Stomach (tissue), 4 donors: Measurements from ENCODE around the gene IQSEC3.

Experiments
- EP300 ChIP-seq: sonication (generic); formaldehyde crosslinking; IDR thresholded peaks from one replicate; pipeline ENCODE4 v1.6.1; 2017; ENCODE audit warnings: antibody characterized with exemption
- TF ChIP-seq, protein P1 (sequence below), 7 experiments: fragments of 450-650 bp in 4 of 7; fragments of 200-600 bp in 3 of 7; sonication (generic) in 3 of 7; IDR thresholded peaks; one replicate each; pipeline ENCODE4 v1.5.1; 2016 to 2019; ENCODE audit warnings: antibody characterized with exemption in 7 of 7, control low read depth in 2 of 7, mild to moderate bottlenecking in 1 of 7

- TF ChIP-seq, protein P1, sequence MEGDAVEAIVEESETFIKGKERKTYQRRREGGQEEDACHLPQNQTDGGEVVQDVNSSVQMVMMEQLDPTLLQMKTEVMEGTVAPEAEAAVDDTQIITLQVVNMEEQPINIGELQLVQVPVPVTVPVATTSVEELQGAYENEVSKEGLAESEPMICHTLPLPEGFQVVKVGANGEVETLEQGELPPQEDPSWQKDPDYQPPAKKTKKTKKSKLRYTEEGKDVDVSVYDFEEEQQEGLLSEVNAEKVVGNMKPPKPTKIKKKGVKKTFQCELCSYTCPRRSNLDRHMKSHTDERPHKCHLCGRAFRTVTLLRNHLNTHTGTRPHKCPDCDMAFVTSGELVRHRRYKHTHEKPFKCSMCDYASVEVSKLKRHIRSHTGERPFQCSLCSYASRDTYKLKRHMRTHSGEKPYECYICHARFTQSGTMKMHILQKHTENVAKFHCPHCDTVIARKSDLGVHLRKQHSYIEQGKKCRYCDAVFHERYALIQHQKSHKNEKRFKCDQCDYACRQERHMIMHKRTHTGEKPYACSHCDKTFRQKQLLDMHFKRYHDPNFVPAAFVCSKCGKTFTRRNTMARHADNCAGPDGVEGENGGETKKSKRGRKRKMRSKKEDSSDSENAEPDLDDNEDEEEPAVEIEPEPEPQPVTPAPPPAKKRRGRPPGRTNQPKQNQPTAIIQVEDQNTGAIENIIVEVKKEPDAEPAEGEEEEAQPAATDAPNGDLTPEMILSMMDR (IDR thresholded peaks at IDR 0.05): no peak
- TF ChIP-seq EP300: no peak
Measured at GRCh38 chr12:205026-205425, 138.5 kb downstream of the IQSEC3 start.
